Activated CD4-positive, alpha-beta T cell treated with anti-CD3 and anti-CD28 coated beads, Interleukin-2, amount 10 ng/mL, durations not matched to agents 7 days and 5 days (primary cell): Measurements from ENCODE around the gene PBX2. TPM values are rescaled to one million over a fixed set of nuclear protein-coding genes. Genes with fewer than 3 reads are reported as not detected.
"Not testable (repeated sequence)": the region's sequence is repeated elsewhere in the genome, so short reads cannot be mapped to it uniquely, and the experiment has no call there.

Source experiments
- CTCF ChIA-PET: fragments of 350-600 bp; sonication (Branson Sonifier 250); formaldehyde crosslinking; loops from one replicate; lab custom pipeline; 2021; ENCODE audit warnings: antibody characterized with exemption; lab: Charles Lee
- POLR2A ChIA-PET: fragments of 350-600 bp; sonication (Branson Sonifier 250); formaldehyde crosslinking; loops from one replicate; lab custom pipeline; 2021; ENCODE audit warnings: antibody characterized with exemption; lab: Charles Lee
- DNase-seq: peaks from one replicate; pipeline ENCODE4 v3.0.0-alpha.2; 2020
- H3K27ac Mint-ChIP-seq: one replicate; pipeline ENCODE4 v1.8.0; 2021; ENCODE audit warnings: mild to moderate bottlenecking, moderate library complexity, mixed read lengths
- H3K27me3 Mint-ChIP-seq: one replicate; pipeline ENCODE4 v1.8.0; 2021; ENCODE audit warnings: mixed read lengths
- H3K36me3 Mint-ChIP-seq: one replicate; pipeline ENCODE4 v1.8.0; 2021; ENCODE audit warnings: low read depth, mixed read lengths
- H3K4me1 Mint-ChIP-seq: one replicate; pipeline ENCODE4 v1.8.0; 2021; ENCODE audit warnings: mixed read lengths
- H3K4me3 Mint-ChIP-seq: one replicate; pipeline ENCODE4 v1.8.0; 2021; ENCODE audit warnings: mild to moderate bottlenecking, moderate library complexity, mixed read lengths
- H3K9me3 Mint-ChIP-seq: one replicate; pipeline ENCODE4 v1.8.0; 2021; ENCODE audit warnings: mixed read lengths
- total RNA-seq, 2 experiments: library from RNA; stranded (reverse); gene quantifications; one replicate each; pipeline ENCODE4 v1.2.3, GENCODE V29; 2021

PBX2 gene
- total RNA-seq, 2 experiments from 2014 or later = 98.2 to 98.4 TPM

- ChIA-PET POLR2A (no interaction called here), CTCF (interaction anchor here (0.6 to 1.2 kb wide), 2 partner anchors 18 to 69 kb away, joined by 3 to 4 read pairs; partner anchors contain the start of gene FKBPL)
- H3K27me3 Mint-ChIP-seq = no peaks in the 10 kb centered on the region
- H3K27ac Mint-ChIP-seq = peak overlapping the region; percentile 57
- no peaks in the 10 kb centered on the region for H3K36me3 Mint-ChIP-seq
- no peak for DNase-seq
- no peak overlapping the region for H3K4me3 Mint-ChIP-seq
- no peaks in the 10 kb centered on the region for H3K9me3 Mint-ChIP-seq
- H3K4me1 Mint-ChIP-seq = peaks cover 27% of the 10 kb centered on the region
Observed at GRCh38 chr6:32198345-32198696, 8.3 kb upstream of the PBX2 start.

GRCh38 chr6:32196682-32197616 lies 6.9 kb upstream of the PBX2 start:
- H3K27me3 Mint-ChIP-seq = no peaks in the 10 kb centered on the region
- peak overlapping the region; percentile 91 for H3K4me3 Mint-ChIP-seq
- ChIA-PET CTCF (interaction anchor here (1.0 to 1.2 kb wide), 2 partner anchors 9 to 67 kb away, joined by 4 to 5 read pairs; partner anchors contain the start of gene FKBPL), POLR2A (no interaction called here)
- H3K9me3 Mint-ChIP-seq = no peaks in the 10 kb centered on the region
- H3K4me1 Mint-ChIP-seq = peaks cover 31% of the 10 kb centered on the region
- peak overlapping the region; percentile 99 for H3K27ac Mint-ChIP-seq
- DNase-seq = no peak
- H3K36me3 Mint-ChIP-seq = peaks cover 4% of the 10 kb centered on the region

GRCh38 chr6:32195902-32196681 lies 6.1 kb upstream of the PBX2 start:
- ChIA-PET CTCF (interaction anchor here (0.7 to 1.5 kb wide), 11 partner anchors 9 to 93 kb away, joined by 3 to 10 read pairs (median 4); partner anchors contain the start of genes ATF6B and FKBPL), POLR2A (interaction anchor here (0.8 kb wide), 2 partner anchors 68 to 648 kb away, joined by 3 to 4 read pairs; partner anchors contain the start of genes ATF6B and PSMB8)
- DNase-seq = peak; percentile 64

GRCh38 chr6:32195652-32195901 lies 5.6 kb upstream of the PBX2 start:
- peaks cover 31% of the 10 kb centered on the region for H3K4me1 Mint-ChIP-seq

More at GRCh38 chr6:32195902-32196681, 6.1 kb upstream of the PBX2 start:
- H3K36me3 Mint-ChIP-seq = peaks cover 12% of the 10 kb centered on the region
- H3K27me3 Mint-ChIP-seq = no peaks in the 10 kb centered on the region
- H3K4me1 Mint-ChIP-seq = peaks cover 31% of the 10 kb centered on the region
- peak overlapping the region; percentile 99 for H3K27ac Mint-ChIP-seq
- peak overlapping the region; percentile 91 for H3K4me3 Mint-ChIP-seq
- no peaks in the 10 kb centered on the region for H3K9me3 Mint-ChIP-seq

GRCh38 chr6:32194825-32195651 lies 5.0 kb upstream of the PBX2 start:
- Mint-ChIP-seq H3K4me1 (peaks cover 31% of the 10 kb centered on the region), H3K27me3 (no peaks in the 10 kb centered on the region), H3K9me3 (no peaks in the 10 kb centered on the region), H3K4me3 (peak overlapping the region; percentile 91), H3K27ac (peak overlapping the region; percentile 99), H3K36me3 (peaks cover 21% of the 10 kb centered on the region)
- DNase-seq = peak; percentile 53
- CTCF ChIA-PET = interaction anchor here (0.7 to 1.5 kb wide), 11 partner anchors 8 to 92 kb away, joined by 3 to 10 read pairs (median 4); partner anchors contain the start of genes ATF6B and FKBPL
- POLR2A ChIA-PET = interaction anchor here (0.8 kb wide), 1 partner anchor 649 kb away, joined by 3 read pairs; the partner anchor contains the start of gene PSMB8

More at GRCh38 chr6:32195652-32195901, 5.6 kb upstream of the PBX2 start:
- POLR2A ChIA-PET = interaction anchor here (0.8 kb wide), 2 partner anchors 68 to 649 kb away, joined by 3 to 4 read pairs; partner anchors contain the start of genes ATF6B and PSMB8
- Mint-ChIP-seq H3K27ac (peak overlapping the region; percentile 99), H3K27me3 (no peaks in the 10 kb centered on the region), H3K4me3 (peak overlapping the region; percentile 91), H3K9me3 (no peaks in the 10 kb centered on the region), H3K36me3 (peaks cover 15% of the 10 kb centered on the region)
- peak; percentile 100 for DNase-seq
- CTCF ChIA-PET = interaction anchor here (0.7 to 1.5 kb wide), 11 partner anchors 9 to 92 kb away, joined by 3 to 10 read pairs (median 4); partner anchors contain the start of genes ATF6B and FKBPL

- POLR2A ChIA-PET = no interaction called here
- H3K27me3 Mint-ChIP-seq = no peaks in the 10 kb centered on the region
- DNase-seq = no peak
- H3K4me3 Mint-ChIP-seq = peak overlapping the region; percentile 91
- H3K36me3 Mint-ChIP-seq = peaks cover 22% of the 10 kb centered on the region
- H3K27ac Mint-ChIP-seq = peak overlapping the region; percentile 99
- CTCF ChIA-PET = no interaction called here
- H3K9me3 Mint-ChIP-seq = no peaks in the 10 kb centered on the region
- peaks cover 31% of the 10 kb centered on the region for H3K4me1 Mint-ChIP-seq
Observed at GRCh38 chr6:32194388-32194787, 4.4 kb upstream of the PBX2 start.

GRCh38 chr6:32193096-32193495 lies 3.1 kb upstream of the PBX2 start:
- peaks cover 43% of the 10 kb centered on the region for H3K4me1 Mint-ChIP-seq

GRCh38 chr6:32192608-32193039 lies 2.6 kb upstream of the PBX2 start, which contains the start of gene GPSM3:
TSS of gene GPSM3 (minus strand) at chr6:32192643. CDS start at chr6:32192513, 130 bp downstream.
- ChIA-PET POLR2A (interaction anchor here (1.0 kb wide), 1 partner anchor 64 kb away, joined by 3 read pairs; no protein-coding TSS in a partner anchor), CTCF (interaction anchor here (0.6 to 1.2 kb wide), 2 partner anchors 13 to 49 kb away, joined by 5 to 6 read pairs; no protein-coding TSS in a partner anchor)
- H3K36me3 Mint-ChIP-seq = peaks cover 38% of the 10 kb centered on the region
- peak within 1 kb of the TSS; percentile 100 for H3K4me3 Mint-ChIP-seq
- peaks cover 48% of the 10 kb centered on the region for H3K4me1 Mint-ChIP-seq
- H3K27me3 Mint-ChIP-seq = no peaks in the 10 kb centered on the region
- H3K9me3 Mint-ChIP-seq = no peaks in the 10 kb centered on the region
- peak; percentile 73 for DNase-seq
- H3K27ac Mint-ChIP-seq = peak within 1 kb of the TSS; percentile 97

More at GRCh38 chr6:32193096-32193495, 3.1 kb upstream of the PBX2 start:
- Mint-ChIP-seq H3K36me3 (peaks cover 33% of the 10 kb centered on the region), H3K27ac (peak overlapping the region; percentile 97), H3K4me3 (peak overlapping the region; percentile 100)
- not testable (repeated sequence) for H3K9me3 Mint-ChIP-seq, H3K27me3 Mint-ChIP-seq, DNase-seq
- POLR2A ChIA-PET = interaction anchor here (1.0 kb wide), 1 partner anchor 64 kb away, joined by 3 read pairs; no protein-coding TSS in a partner anchor
- CTCF ChIA-PET = interaction anchor here (0.6 to 1.2 kb wide), 3 partner anchors 14 to 1543 kb away, joined by 4 to 6 read pairs (median 5); no protein-coding TSS in a partner anchor

- no peak for DNase-seq
- peaks cover 53% of the 10 kb centered on the region for H3K4me1 Mint-ChIP-seq
Observed at GRCh38 chr6:32191696-32192607, 1.9 kb upstream of the PBX2 start.

GRCh38 chr6:32190911-32191677 lies 1.1 kb upstream of the PBX2 start:
- Mint-ChIP-seq H3K9me3 (no peaks in the 10 kb centered on the region), H3K4me1 (peaks cover 58% of the 10 kb centered on the region), H3K27ac (peak overlapping the region; percentile 97), H3K36me3 (peaks cover 53% of the 10 kb centered on the region), H3K4me3 (peak overlapping the region; percentile 100), H3K27me3 (no peaks in the 10 kb centered on the region)
- ChIA-PET POLR2A (interaction anchor here (1.0 kb wide), 1 partner anchor 654 kb away, joined by 3 read pairs; no protein-coding TSS in a partner anchor), CTCF (interaction anchor here (0.9 to 1.4 kb wide), 5 partner anchors 9 to 61 kb away, joined by 3 to 6 read pairs (median 3); partner anchors contain the start of gene FKBPL)
- DNase-seq = no peak

More at GRCh38 chr6:32191696-32192607, 1.9 kb upstream of the PBX2 start:
- H3K4me3 Mint-ChIP-seq = peak overlapping the region; percentile 100
- ChIA-PET POLR2A (no interaction called here), CTCF (interaction anchor here (1.2 kb wide), 1 partner anchor 13 kb away, joined by 6 read pairs; no protein-coding TSS in a partner anchor)
- H3K27me3 Mint-ChIP-seq = no peaks in the 10 kb centered on the region
- H3K9me3 Mint-ChIP-seq = no peaks in the 10 kb centered on the region
- H3K27ac Mint-ChIP-seq = peak overlapping the region; percentile 97
- peaks cover 45% of the 10 kb centered on the region for H3K36me3 Mint-ChIP-seq
